ENCODE results near the gene MTA2.

- TF ChIP-seq, protein P1, sequence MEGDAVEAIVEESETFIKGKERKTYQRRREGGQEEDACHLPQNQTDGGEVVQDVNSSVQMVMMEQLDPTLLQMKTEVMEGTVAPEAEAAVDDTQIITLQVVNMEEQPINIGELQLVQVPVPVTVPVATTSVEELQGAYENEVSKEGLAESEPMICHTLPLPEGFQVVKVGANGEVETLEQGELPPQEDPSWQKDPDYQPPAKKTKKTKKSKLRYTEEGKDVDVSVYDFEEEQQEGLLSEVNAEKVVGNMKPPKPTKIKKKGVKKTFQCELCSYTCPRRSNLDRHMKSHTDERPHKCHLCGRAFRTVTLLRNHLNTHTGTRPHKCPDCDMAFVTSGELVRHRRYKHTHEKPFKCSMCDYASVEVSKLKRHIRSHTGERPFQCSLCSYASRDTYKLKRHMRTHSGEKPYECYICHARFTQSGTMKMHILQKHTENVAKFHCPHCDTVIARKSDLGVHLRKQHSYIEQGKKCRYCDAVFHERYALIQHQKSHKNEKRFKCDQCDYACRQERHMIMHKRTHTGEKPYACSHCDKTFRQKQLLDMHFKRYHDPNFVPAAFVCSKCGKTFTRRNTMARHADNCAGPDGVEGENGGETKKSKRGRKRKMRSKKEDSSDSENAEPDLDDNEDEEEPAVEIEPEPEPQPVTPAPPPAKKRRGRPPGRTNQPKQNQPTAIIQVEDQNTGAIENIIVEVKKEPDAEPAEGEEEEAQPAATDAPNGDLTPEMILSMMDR (IDR thresholded peaks at IDR 0.05) = no peak
- no peak for TF ChIP-seq POLR2A (IDR thresholded peaks at IDR 0.05)
Measured at GRCh38 chr11:62622476-62623089, 20.9 kb upstream of the MTA2 start.
